ENCODE data around the gene HDDC3.
"Not testable (repeated sequence)": the region's sequence is repeated elsewhere in the genome, so short reads cannot be mapped to it uniquely, and the experiment has no call there.

Gene HDDC3

DNA sequence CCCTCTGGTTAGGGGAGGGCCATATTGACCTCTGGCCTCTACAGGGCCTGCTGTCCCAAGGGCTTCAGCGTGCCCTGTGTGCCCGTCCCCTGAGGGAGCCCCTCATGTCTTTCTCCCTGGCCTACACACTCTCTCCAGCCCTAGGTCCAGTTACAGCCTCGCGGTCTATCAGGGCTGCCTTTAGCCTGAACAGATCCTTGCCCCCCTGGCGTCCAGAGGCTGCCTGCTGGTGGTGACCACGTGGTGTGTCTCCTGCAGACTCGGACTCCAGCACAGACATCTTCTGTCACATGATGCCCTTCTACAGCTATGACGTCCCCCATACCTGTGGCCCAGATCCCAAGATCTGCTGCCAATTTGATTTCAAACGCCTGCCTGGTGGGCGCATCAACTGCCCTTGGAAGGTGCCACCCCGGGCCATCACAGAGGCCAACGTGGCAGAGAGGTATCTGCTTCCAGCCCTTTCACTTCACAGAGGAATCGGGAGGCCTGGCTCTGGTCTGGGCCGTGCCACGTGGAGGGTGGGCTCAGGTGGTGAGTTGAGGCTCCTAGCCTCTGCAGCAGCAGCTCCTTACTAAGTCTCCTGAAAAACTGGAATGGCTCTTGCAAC lies 25.2 kb downstream of the HDDC3 start:
- DNase-seq: no peak

DNA sequence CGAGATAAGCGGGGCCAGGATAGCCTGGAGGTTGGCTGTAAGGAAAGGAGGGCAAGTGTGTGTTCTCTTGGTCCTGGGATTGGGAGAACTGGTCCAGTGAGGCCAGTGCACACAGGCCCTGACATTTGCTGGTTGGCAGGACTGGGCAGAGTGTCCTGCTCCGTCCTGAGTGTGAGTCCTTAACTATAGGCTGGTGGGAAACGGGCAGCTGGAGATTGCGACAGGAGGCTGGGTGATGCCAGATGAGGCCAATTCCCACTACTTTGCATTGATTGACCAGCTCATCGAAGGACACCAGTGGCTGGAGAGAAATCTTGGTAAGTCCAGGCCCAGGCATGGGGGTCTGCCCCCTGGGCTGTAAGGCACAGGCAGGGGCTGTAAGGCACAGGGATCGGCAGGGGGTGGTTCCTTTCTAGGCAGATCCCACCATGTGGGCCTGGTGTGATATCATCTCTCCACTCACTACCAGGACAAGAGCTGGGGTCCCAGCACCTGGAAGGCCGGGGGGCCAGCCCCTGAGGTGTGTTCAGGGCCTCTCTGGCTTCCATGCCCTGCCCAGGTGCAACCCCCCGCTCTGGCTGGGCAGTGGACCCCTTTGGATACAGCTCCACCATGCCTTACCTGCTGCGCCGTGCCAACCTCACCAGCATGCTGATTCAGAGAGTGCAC lies 26.0 kb downstream of the HDDC3 start:
- no peak for DNase-seq

DNA sequence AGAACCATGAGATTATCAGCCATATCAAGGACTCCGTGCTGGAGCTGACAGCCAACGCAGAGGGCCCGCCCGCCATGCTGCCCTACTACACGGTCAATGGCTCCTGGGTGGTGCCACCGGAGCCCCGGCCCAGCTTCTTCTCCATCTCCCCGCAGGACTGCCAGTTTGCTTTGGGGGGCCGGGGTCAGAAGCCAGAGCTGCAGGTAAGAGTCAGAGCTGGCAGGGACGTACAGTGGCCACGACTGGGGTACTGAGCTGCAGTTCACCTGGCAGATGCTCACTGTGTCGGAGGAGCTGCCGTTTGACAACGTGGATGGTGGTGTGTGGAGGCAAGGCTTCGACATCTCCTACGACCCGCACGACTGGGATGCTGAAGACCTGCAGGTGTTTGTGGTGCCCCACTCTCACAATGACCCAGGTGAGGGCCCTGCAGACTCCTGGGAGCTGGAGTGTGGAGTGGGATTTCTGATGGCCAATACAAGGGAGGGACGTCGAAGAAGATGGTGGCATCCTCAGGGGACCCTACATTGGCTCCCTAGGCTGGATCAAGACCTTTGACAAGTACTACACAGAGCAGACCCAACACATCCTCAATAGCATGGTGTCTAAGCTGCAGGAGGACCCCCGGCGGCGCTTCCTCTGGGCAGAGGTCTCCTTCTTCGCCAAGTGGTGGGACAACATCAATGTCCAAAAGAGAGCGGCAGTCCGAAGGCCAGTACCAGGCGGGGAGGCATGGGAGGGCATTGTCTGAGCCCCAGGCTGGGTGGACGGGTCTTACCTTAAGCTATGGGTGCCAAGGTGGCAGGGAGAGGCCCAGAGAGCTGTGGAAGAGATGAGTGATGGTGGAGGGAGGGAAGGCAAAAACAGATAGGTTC lies 26.8 kb downstream of the HDDC3 start:
- no peak for DNase-seq

DNA sequence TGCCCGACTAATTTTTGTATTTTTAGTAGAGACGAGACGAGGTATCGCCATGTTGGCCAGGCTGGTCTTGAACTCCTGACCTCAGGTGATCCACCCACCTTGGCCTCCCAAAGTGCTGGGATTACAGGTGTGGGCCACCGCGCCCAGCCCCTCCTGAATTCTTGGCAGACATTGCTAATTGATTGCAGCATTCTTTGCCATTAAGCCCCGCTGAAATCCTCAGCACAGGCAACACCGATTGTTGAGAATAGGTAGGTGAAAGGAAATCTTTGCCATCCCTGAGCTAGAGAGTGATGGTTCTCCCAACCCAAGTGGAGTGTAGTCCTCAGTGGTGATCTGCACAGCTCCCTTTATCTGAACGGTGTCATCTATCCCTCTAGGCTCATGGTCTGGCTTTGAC lies 27.6 kb downstream of the HDDC3 start:
- no peak for DNase-seq

DNA sequence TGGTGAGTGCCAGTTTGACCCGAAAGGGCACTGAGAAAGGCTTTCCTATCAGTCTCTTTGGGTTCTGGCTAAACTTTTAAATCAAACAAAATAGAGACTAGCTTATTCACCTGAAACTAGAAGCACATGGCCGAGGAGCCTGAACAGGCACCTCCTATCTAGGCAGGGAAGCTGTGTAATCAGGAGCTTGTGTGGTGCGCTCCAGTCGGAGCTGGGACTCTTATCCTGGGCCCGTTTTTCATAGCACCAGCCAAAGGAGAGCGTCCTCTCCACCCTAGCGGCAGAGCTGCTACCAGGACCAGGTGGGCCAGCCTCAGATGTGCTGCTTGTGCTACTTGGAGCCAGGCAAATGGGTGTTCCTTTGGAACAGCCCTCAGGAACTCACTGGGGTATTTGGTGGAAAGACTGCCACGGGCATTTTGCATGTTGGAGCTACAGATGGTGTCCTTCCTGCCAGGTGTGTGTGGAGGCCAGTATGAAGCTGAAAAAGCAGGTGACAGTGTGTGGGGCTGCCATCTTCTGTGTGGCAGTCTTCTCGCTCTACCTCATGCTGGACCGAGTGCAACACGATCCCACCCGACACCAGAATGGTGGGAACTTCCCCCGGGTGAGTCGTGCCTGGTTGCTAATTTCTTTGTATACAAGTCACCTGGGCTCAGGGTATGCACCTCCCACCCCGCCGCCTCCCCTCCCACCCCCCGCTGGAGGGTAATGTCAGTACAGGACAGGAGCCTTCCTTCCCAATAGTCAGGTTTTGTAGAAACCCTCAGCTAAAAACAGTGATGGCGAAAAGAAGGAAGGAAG lies 28.4 kb downstream of the HDDC3 start:
- peak; percentile 51 for DNase-seq

DNA sequence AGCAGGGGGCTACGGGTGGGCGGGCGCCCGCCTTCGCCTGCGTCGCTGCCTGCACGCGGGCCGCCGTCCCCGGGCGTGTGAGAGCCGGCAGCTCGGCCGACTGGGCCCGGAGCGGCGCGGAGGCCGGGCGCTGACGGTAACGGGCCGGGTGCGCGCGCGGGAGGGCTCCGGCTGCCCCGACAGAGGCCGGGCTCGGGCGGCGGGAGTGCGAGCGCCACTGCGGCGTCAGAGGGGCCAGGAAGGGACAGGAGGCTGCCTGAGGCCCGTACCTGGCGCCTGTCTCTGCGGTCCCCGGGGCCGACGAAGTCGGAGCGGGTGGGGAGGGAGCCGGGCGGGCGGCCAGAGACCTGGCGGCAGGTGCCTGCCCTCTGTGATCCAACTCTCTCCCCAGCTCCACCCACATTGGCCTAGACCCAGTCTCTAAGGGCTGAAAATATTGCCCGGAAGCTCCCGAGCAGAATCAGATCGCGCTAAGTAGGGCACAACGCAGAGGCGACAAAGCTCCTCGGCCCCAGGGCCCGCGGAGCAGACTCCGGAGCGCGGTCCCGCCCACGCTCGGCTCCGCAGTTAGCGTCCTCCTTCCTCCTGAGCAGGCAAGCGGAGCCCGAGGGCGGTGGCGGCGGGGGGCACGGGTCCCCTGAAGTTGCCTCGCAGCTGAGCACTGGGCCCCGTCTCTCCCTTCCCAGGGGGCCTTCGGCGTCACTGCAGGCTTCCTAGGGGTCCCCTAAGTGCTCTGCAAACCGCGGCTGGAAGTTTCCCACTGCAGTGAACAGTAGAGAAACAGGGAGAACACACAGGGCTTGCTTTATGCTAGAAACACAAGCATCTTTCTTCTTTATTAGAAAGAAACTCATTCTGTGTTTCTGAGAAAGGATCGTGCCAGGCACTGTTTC lies 29.3 kb downstream of the HDDC3 start, which contains the start of gene MAN2A2:
Gene MAN2A2, plus strand, starts transcription at position 463 of the 893 bp plus-strand sequence. CDS start 906 bp downstream, outside the sequence.
- peak; percentile 82 for DNase-seq

DNA sequence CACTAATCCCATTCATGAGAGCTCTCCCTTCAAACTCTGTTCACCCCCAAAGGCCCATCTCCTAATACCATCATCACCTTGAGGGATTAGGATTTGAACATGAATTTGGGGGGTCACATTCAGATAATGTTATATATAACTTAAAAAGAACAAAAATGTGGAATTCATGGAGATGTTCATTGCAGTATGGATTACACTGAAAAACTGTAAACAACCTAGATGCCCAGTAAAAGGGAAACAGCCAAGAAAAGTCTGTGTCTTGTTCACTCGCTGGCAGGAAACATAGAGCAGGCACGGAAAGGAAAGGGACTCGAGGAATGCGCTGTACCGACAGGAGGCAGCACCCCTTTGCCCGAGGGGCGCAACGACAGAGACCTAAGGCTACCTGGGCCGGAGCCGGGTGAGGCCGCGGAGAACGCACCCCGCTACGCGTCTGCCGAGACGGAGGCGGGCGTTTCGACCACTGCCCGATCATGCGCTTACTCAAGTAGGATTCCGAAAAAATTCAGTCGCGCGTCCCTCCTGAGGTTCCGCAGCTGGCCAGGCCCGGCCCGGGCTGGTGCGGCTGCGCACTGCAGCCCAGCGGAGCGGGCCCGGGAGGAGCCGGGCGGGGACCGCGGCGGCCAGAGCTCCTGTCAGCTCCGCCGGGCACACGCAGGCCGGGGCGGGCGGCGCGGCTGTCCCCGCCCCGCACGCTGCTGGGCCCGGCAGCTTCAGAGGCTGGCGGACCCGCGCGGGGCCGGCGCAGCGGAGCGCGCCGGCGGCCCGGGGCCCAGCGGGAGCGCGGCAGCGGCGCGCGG lies 30.1 kb downstream of the HDDC3 start:
- peak; percentile 88 for DNase-seq

DNA sequence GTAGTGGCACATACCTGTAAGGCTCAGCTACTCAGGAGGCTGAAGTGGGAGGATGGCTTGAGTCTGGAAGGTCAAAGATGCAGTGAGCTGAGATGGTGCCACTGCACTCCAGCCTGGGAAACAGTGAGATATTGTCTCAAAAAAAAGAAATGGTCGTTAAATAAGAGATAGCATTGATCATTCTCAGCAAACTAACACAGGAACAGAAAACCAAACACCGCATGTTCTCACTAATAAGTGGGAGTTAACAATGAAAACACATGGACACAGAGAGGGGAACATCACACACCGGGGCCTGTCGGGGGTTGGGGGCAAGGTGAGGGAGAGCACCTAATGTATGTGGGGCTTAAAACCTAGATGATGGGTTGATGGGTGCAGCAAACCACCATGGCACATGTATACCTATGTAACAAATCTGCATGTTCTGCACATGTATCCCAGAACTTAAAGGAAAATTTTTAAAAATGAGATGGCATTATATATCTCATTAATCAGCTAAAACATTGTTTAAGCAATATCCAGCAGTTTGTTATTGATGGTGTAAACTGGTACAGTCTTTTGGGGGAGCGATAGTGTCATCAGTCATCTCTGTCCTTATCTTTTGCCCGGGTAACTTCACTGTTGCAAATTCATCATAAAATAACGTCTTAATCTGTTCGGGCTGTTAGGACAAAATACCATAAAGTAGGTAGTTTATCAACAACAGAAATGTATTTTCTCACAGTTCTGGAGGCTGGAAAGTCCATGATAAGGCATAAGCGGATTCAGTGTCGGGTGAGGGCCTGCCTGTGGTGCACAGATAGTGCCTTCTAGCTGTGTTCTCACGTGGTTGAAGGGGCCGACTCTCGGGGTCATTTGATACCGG lies 30.9 kb downstream of the HDDC3 start:
- peak; percentile 26 for DNase-seq

DNA sequence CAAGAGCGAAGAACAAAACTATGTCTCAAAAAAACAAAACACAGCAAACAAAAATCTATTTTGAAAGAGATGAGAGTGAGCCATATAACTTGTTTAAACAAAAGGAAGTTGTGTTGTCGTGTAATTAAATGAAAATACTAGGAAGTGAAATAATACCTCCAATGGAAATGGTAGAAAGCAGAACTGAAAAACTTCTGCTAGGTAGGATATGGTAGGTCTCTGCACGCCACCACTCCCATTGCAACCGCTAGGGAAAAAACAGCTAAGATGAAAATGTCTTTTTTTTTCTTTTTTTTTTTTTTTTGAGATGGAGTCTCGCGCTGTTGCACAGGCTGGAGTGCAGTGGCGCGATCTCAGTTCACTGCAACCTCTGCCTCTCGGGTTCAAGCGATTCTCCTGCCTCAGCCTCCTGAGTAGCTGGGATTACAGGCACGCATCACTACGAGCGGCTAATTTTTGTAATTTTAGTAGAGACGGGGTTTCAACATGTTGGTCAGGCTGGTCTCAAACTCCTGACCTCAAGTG lies 35.2 kb downstream of the HDDC3 start:
- DNase-seq: not testable (repeated sequence)

DNA sequence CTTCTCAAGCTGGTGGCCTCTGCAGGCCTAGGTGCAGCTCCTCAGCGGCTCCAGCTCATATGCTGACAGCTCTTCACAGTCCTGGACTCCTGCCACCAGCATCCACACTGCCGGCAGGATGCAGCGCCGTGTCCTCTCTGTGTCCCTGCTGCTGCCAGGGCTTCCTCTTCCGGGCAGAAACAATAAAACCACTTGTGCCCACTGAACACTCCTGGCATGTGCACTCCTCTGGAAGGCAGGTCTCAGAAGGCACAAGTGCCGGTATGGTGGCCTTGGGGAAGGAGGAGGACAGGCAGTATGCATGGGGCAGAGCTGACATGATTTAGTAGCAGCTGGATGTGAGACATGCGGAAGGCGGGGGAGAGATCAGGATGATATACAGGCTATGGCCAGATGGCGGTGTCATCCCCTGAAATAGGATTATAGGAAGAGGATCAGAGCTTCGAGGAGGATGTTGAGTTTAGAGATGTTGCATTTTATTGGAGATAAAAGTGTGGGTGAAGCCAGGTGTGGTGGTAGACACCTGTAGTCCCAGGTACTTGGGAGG lies 36.7 kb downstream of the HDDC3 start:
- no peak for DNase-seq

DNA sequence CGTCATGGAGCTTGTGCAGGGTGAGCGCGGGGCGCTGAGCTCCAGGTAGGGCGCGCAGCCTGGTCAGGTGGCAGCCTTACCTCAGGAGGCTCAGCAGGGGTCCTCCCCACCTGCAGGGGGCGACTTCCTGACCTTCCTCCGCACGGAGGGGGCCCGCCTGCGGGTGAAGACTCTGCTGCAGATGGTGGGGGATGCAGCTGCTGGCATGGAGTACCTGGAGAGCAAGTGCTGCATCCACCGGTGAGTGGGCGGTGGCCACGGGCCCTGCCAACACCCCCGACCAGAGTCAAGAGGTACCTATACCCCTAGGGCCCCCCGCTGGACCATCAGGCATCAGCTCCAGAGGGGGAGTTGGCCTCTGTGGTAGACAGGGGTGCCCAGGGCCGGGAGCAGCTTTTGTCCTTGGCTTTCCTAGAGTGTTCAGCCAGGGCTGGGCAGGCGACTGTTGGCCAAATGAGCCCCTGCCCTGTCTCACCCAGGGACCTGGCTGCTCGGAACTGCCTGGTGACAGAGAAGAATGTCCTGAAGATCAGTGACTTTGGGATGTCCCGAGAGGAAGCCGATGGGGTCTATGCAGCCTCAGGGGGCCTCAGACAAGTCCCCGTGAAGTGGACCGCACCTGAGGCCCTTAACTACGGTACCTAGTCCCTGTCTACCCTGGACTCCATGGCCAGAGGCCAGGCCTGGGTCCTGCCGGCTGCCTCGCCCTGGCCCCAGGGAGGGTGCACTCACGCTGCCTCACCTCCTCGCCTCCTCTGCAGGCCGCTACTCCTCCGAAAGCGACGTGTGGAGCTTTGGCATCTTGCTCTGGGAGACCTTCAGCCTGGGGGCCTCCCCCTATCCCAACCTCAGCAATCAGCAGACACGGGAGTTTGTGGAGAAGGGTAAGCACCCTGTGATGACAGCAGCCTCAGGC lies 38.9 kb downstream of the HDDC3 start:
- DNase-seq: no peak

DNA sequence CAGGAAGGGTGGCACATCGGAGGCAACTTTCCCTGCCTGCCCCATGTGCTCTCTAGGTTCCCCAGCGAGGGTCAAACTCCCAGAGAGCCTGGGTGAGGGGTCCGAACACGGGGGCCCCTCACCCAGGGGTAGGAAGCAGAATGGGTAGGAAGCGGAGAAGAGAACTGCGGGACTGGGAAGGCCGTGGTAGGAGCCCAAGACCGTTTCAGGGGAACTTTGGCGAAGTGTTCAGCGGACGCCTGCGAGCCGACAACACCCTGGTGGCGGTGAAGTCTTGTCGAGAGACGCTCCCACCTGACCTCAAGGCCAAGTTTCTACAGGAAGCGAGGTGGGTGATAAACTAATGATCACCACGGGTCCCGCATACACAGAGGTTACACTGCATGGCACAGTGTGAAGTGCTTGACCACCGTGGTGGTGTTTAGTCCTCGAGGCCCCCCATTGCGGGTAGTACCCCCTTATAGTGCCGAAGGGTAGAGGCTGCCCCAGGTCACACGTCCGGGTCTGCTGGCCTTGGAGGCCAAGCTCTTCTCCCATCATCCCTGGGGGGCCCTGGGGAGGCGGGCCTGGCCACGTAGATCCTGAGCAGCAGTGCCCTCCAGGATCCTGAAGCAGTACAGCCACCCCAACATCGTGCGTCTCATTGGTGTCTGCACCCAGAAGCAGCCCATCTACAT lies 39.7 kb downstream of the HDDC3 start:
- no peak for DNase-seq

DNA sequence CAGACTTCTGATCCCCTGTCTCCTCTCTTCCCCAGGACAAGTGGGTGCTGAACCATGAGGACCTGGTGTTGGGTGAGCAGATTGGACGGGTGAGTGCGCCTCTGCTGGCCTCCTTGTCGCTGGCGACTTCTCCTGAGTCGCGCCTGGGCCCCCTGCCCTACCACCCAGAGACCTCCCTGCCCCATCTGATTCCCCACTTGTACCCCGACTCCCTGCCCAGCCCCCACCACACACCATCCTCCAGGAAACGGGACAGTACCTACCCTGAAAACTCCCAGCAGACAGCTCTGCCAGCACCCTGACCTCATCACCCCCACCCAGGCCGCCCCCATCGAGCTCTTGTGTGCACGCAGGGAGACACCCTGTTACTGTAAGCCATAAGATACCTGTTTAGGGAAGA lies 40.3 kb downstream of the HDDC3 start:
- no peak for DNase-seq

DNA sequence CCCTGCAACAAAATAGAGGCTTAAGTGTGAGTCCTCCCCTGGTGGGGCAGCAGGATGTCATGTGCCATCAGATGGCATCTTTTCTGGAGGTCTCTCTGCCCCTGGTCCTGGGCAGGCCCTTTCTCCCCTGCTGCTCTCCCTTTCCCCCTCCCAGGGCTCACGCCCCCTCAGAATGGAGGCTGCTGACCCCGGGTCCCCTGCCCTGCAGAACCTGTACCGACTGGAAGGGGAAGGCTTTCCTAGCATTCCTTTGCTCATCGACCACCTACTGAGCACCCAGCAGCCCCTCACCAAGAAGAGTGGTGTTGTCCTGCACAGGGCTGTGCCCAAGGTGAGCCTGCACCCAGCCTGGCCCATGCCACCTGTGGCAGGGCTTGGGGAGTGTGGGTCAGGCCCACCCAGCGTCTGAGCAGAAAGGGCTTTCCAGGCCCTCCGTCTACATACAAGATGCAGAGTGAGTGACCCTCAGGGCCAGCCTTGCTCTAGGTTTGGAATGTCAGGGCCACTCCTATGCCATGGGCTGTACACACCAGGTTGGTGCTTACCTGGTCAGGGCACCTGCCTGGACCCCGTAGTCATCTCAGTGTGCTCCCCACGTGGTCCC lies 40.9 kb downstream of the HDDC3 start:
- DNase-seq: no peak

DNA sequence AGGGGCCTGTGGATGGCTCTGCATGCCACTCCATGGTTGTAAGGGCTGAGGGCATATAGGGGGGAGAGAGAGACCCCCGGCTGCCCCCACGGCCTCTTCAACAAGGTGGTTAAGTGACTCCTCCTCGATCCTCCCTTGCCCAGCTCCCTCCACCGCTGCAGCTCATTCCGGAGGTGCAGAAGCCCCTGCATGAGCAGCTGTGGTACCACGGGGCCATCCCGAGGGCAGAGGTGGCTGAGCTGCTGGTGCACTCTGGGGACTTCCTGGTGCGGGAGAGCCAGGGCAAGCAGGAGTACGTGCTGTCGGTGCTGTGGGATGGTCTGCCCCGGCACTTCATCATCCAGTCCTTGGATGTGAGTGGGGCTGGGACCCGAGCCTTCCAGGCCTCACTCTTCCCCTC lies 41.5 kb downstream of the HDDC3 start:
- no peak for DNase-seq

DNA sequence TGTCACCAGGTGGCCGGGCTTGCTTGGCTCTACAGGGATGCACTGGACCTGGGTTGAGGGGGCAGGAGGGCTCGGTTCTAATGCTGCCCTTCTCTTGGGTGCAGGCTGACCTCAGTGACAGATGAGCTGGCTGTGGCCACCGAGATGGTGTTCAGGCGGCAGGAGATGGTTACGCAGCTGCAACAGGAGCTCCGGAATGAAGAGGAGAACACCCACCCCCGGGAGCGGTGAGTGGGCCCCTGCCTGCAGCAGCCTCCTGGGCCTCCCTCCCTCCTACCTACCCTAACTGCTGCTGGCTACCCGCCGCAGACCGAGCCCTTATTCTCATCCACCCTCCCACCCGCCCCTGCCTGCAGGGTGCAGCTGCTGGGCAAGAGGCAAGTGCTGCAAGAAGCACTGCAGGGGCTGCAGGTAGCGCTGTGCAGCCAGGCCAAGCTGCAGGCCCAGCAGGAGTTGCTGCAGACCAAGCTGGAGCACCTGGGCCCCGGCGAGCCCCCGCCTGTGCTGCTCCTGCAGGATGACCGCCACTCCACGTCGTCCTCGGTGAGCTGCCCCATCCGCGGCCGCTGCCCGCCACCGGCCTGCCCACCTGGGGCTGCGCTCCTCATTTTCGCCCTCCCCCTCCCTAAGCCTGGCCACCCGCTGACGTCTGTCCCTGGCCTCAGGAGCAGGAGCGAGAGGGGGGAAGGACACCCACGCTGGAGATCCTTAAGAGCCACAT lies 42.5 kb downstream of the HDDC3 start:
- DNase-seq: no peak

DNA sequence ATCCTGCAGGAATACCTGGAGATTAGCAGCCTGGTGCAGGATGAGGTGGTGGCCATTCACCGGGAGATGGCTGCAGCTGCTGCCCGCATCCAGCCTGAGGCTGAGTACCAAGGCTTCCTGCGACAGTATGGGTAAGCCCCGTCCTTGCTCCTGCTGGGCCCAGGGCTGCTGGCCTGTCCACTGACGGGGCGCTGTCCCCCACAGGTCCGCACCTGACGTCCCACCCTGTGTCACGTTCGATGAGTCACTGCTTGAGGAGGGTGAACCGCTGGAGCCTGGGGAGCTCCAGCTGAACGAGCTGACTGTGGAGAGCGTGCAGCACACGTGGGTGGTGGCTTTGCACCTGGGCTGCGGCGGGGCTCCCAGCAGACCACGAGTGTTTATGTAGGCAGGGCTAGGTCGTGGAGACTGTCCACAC lies 43.0 kb downstream of the HDDC3 start:
- DNase-seq: no peak
